Activated B cell treated with CpG ODN at 0.5 μM for 24 hours (primary cell): ENCODE results near the gene MALAT1. TPM values are rescaled to one million over a fixed set of nuclear protein-coding genes. Genes with fewer than 3 reads are reported as not detected.

Experiments
- ATAC-seq: fragments of 200-7000 bp; cut with Tn5 transposase; one replicate; pipeline ENCODE4 v1.10.0; 2021; ENCODE audit warnings: low read depth, mild to moderate bottlenecking, moderate library complexity
- CTCF ChIA-PET: fragments of 350-600 bp; sonication (Branson Sonifier 250); formaldehyde crosslinking; loops from one replicate; lab custom pipeline; 2021; ENCODE audit warnings: antibody characterized with exemption; lab: Charles Lee
- POLR2A ChIA-PET: fragments of 350-600 bp; sonication (Branson Sonifier 250); formaldehyde crosslinking; loops from one replicate; lab custom pipeline; 2021; ENCODE audit warnings: antibody characterized with exemption; lab: Charles Lee
- DNase-seq: peaks from one replicate; pipeline ENCODE4 v3.0.0; 2022
- H3K27ac Mint-ChIP-seq: one replicate; pipeline ENCODE4 v1.8.0; 2020; ENCODE audit warnings: mixed read lengths
- H3K27me3 Mint-ChIP-seq: one replicate; pipeline ENCODE4 v1.8.0; 2021; ENCODE audit warnings: mixed read lengths
- H3K36me3 Mint-ChIP-seq: one replicate; pipeline ENCODE4 v1.8.0; 2021; ENCODE audit warnings: low read depth, mixed read lengths
- H3K4me1 Mint-ChIP-seq: one replicate; pipeline ENCODE4 v1.8.0; 2021; ENCODE audit warnings: mixed read lengths
- H3K4me3 Mint-ChIP-seq: one replicate; pipeline ENCODE4 v1.8.0; 2020; ENCODE audit warnings: mild to moderate bottlenecking, mixed read lengths
- H3K9me3 Mint-ChIP-seq: one replicate; pipeline ENCODE4 v1.8.0; 2020; ENCODE audit warnings: mixed read lengths
- intact Hi-C: fragments of 100-400 bp; cut with micrococcal nuclease; formaldehyde crosslinking; loops from one replicate; pipeline ENCODE4 v1.15.1; 2024
- total RNA-seq: library from RNA; stranded (reverse); gene quantifications from 2 replicates; pipeline ENCODE4 v1.2.3, GENCODE V29; 2022
- TF ChIP-seq, protein P1 (sequence below): fragments of 200-600 bp; IDR thresholded peaks from one replicate; pipeline ENCODE4 v1.8.0; 2022; ENCODE audit warnings: antibody characterized with exemption, mild to moderate bottlenecking

MALAT1 gene
- total RNA-seq, 1 donor from 2014 or later, result 18,961 TPM

DNA sequence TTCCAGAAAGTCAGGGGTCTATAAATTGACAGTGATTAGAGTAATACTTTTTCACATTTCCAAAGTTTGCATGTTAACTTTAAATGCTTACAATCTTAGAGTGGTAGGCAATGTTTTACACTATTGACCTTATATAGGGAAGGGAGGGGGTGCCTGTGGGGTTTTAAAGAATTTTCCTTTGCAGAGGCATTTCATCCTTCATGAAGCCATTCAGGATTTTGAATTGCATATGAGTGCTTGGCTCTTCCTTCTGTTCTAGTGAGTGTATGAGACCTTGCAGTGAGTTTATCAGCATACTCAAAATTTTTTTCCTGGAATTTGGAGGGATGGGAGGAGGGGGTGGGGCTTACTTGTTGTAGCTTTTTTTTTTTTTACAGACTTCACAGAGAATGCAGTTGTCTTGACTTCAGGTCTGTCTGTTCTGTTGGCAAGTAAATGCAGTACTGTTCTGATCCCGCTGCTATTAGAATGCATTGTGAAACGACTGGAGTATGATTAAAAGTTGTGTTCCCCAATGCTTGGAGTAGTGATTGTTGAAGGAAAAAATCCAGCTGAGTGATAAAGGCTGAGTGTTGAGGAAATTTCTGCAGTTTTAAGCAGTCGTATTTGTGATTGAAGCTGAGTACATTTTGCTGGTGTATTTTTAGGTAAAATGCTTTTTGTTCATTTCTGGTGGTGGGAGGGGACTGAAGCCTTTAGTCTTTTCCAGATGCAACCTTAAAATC, 5.3 kb downstream of the MALAT1 start:
- Mint-ChIP-seq H3K9me3 (no peaks in the 10 kb centered on the region), H3K27me3 (no peaks in the 10 kb centered on the region), H3K4me1 (peaks cover 53% of the 10 kb centered on the region), H3K4me3 (no peak overlapping the region), H3K36me3 (peaks cover 39% of the 10 kb centered on the region), H3K27ac (peak overlapping the region; percentile 82)
- CTCF ChIA-PET, result interaction anchor here (0.6 to 16.7 kb wide), 2 partner anchors 26 to 84 kb away, joined by 3 to 289 read pairs; partner anchors contain the start of gene NEAT1
- DNase-seq (no peak), ATAC-seq (no peak)
- POLR2A ChIA-PET, result interaction anchor here (0.6 to 26.3 kb wide), 14 partner anchors 12 to 142 kb away, joined by 3 to 3752 read pairs (median 8); partner anchors contain the start of genes FAM89B, FRMD8, MALAT1 and NEAT1
- intact Hi-C loops, result no loop called here
- TF ChIP-seq, protein P1, sequence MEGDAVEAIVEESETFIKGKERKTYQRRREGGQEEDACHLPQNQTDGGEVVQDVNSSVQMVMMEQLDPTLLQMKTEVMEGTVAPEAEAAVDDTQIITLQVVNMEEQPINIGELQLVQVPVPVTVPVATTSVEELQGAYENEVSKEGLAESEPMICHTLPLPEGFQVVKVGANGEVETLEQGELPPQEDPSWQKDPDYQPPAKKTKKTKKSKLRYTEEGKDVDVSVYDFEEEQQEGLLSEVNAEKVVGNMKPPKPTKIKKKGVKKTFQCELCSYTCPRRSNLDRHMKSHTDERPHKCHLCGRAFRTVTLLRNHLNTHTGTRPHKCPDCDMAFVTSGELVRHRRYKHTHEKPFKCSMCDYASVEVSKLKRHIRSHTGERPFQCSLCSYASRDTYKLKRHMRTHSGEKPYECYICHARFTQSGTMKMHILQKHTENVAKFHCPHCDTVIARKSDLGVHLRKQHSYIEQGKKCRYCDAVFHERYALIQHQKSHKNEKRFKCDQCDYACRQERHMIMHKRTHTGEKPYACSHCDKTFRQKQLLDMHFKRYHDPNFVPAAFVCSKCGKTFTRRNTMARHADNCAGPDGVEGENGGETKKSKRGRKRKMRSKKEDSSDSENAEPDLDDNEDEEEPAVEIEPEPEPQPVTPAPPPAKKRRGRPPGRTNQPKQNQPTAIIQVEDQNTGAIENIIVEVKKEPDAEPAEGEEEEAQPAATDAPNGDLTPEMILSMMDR, result no peak

DNA sequence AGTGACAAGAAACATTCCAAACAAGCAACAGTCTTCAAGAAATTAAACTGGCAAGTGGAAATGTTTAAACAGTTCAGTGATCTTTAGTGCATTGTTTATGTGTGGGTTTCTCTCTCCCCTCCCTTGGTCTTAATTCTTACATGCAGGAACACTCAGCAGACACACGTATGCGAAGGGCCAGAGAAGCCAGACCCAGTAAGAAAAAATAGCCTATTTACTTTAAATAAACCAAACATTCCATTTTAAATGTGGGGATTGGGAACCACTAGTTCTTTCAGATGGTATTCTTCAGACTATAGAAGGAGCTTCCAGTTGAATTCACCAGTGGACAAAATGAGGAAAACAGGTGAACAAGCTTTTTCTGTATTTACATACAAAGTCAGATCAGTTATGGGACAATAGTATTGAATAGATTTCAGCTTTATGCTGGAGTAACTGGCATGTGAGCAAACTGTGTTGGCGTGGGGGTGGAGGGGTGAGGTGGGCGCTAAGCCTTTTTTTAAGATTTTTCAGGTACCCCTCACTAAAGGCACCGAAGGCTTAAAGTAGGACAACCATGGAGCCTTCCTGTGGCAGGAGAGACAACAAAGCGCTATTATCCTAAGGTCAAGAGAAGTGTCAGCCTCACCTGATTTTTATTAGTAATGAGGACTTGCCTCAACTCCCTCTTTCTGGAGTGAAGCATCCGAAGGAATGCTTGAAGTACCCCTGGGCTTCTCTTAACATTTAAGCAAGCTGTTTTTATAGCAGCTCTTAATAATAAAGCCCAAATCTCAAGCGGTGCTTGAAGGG, 6.0 kb downstream of the MALAT1 start:
- DNase-seq (no peak), ATAC-seq (no peak)
- intact Hi-C loops, result no loop called here
- Mint-ChIP-seq H3K9me3 (no peaks in the 10 kb centered on the region), H3K27me3 (no peaks in the 10 kb centered on the region), H3K36me3 (peaks cover 39% of the 10 kb centered on the region), H3K27ac (peak overlapping the region; percentile 82), H3K4me3 (no peak overlapping the region), H3K4me1 (peaks cover 57% of the 10 kb centered on the region)
- ChIA-PET CTCF (interaction anchor here (0.6 to 16.7 kb wide), 5 partner anchors 27 to 142 kb away, joined by 3 to 289 read pairs (median 5); partner anchors contain the start of genes NEAT1 and SLC25A45), POLR2A (interaction anchor here (0.6 to 26.3 kb wide), 22 partner anchors 13 to 171 kb away, joined by 3 to 3752 read pairs (median 8); partner anchors contain the start of genes DPF2, EHBP1L1, FAM89B and FRMD8)
- TF ChIP-seq, protein P1, result no peak

DNA sequence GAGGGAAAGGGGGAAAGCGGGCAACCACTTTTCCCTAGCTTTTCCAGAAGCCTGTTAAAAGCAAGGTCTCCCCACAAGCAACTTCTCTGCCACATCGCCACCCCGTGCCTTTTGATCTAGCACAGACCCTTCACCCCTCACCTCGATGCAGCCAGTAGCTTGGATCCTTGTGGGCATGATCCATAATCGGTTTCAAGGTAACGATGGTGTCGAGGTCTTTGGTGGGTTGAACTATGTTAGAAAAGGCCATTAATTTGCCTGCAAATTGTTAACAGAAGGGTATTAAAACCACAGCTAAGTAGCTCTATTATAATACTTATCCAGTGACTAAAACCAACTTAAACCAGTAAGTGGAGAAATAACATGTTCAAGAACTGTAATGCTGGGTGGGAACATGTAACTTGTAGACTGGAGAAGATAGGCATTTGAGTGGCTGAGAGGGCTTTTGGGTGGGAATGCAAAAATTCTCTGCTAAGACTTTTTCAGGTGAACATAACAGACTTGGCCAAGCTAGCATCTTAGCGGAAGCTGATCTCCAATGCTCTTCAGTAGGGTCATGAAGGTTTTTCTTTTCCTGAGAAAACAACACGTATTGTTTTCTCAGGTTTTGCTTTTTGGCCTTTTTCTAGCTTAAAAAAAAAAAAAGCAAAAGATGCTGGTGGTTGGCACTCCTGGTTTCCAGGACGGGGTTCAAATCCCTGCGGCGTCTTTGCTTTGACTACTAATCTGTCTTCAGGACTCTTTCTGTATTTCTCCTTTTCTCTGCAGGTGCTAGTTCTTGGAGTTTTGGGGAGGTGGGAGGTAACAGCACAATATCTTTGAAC, 6.8 kb downstream of the MALAT1 start:
- no peak for ATAC-seq
- peaks cover 39% of the 10 kb centered on the region for H3K36me3 Mint-ChIP-seq
- no peak for DNase-seq
- ChIA-PET CTCF (interaction anchor here (0.8 to 16.7 kb wide), 7 partner anchors 73 to 189 kb away, joined by 3 to 289 read pairs (median 4); partner anchors contain the start of genes NEAT1 and SLC25A45), POLR2A (interaction anchor here (0.7 to 26.3 kb wide), 30 partner anchors 11 to 727 kb away, joined by 3 to 3752 read pairs (median 6); partner anchors contain the start of genes BANF1, CDC42EP2, DPF2 and EHBP1L1)
- H3K4me3 Mint-ChIP-seq, result no peak overlapping the region
- no peaks in the 10 kb centered on the region for H3K9me3 Mint-ChIP-seq
- no peaks in the 10 kb centered on the region for H3K27me3 Mint-ChIP-seq
- H3K4me1 Mint-ChIP-seq, result peaks cover 61% of the 10 kb centered on the region
- peak overlapping the region; percentile 84 for H3K27ac Mint-ChIP-seq
- TF ChIP-seq, protein P1, result no peak
- intact Hi-C loops, result loop anchor here (2.0 kb wide), 1 partner anchor 33 kb away; no protein-coding TSS in a partner anchor

DNA sequence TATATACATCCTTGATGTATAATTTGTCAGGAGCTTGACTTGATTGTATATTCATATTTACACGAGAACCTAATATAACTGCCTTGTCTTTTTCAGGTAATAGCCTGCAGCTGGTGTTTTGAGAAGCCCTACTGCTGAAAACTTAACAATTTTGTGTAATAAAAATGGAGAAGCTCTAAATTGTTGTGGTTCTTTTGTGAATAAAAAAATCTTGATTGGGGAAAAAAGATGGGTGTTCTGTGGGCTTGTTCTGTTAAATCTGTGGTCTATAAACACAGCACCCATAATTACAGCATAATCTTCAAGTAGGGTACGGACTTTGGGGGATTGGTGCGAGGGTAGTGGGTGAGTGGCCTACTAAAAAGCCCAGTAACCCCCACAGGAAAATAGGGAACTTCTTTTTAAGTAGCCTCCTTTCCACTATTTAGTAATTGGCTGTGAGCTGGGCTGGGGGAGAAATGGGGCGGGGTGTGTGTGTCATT, 7.5 kb downstream of the MALAT1 start:
- ChIA-PET POLR2A (interaction anchor here (0.9 to 26.3 kb wide), 26 partner anchors 11 to 728 kb away, joined by 3 to 3752 read pairs (median 7); partner anchors contain the start of genes CDC42EP2, DPF2, FAM89B and FRMD8), CTCF (interaction anchor here (0.8 to 16.7 kb wide), 7 partner anchors 19 to 190 kb away, joined by 3 to 289 read pairs (median 4); partner anchors contain the start of genes NEAT1 and SLC25A45)
- Mint-ChIP-seq H3K27ac (peak overlapping the region; percentile 84), H3K27me3 (no peaks in the 10 kb centered on the region), H3K9me3 (no peaks in the 10 kb centered on the region), H3K4me3 (no peak overlapping the region), H3K36me3 (peaks cover 39% of the 10 kb centered on the region), H3K4me1 (peaks cover 62% of the 10 kb centered on the region)
- intact Hi-C loops, result loop anchor here (2.0 kb wide), 1 partner anchor 34 kb away; no protein-coding TSS in a partner anchor
- no peak for ATAC-seq
- no peak for DNase-seq
- TF ChIP-seq, protein P1, result no peak
